Lower leg skin (tissue), 4 donors: ENCODE results near the gene AP1M1. TPM values are rescaled to one million over a fixed set of nuclear protein-coding genes. Genes with fewer than 3 reads are reported as not detected.

Experiments used
- DNase-seq, 2 donors: peaks; one replicate each; pipeline ENCODE4 v3.0.0-alpha.2; 2019; ENCODE audit warnings: low spot score in 2 of 2
- H3K4me3 ChIP-seq: fragments of 200-600 bp; sonication (generic); 2 replicates; pipeline ENCODE4 v1.5.1; 2017; ENCODE audit warnings: mild to moderate bottlenecking, low read depth; ENCODE audit not compliant: poor library complexity, severe bottlenecking
- POLR2A ChIP-seq, 2 donors: fragments of 450-650 bp; IDR thresholded peaks; one replicate each; pipeline ENCODE4 v1.6.1; 2016 to 2017; ENCODE audit warnings: antibody characterized with exemption in 2 of 2, mild to moderate bottlenecking in 1 of 2, moderate library complexity in 1 of 2
- WGBS, 2 donors: methylation state at CpG; one replicate each; pipeline ENCODE4 v1.1.5; 2018; 5-methylcytosine and 5-hydroxymethylcytosine counted together
- intact Hi-C: fragments of 100-400 bp; cut with DNase I; formaldehyde crosslinking; loops from one replicate; pipeline ENCODE4 v1.15.0; 2023; ENCODE audit warnings: low total_unique reads
- total RNA-seq, 4 donors: library from RNA; depleted of rRNA; stranded (reverse); fragments of >200 nt; gene quantifications; one replicate each; pipeline ENCODE4 v1.1.0, GENCODE V29; 2016
- TF ChIP-seq, protein P1 (sequence below), 3 donors: fragments of 450-650 bp; IDR thresholded peaks; one replicate each; pipeline ENCODE4 v1.5.1; 2016; ENCODE audit warnings: antibody characterized with exemption in 3 of 3, mild to moderate bottlenecking in 3 of 3, moderate library complexity in 2 of 3

AP1M1 gene
- total RNA-seq, 4 donors from 2014 or later: 47.2 to 66.9 (median 48.6) TPM

DNA sequence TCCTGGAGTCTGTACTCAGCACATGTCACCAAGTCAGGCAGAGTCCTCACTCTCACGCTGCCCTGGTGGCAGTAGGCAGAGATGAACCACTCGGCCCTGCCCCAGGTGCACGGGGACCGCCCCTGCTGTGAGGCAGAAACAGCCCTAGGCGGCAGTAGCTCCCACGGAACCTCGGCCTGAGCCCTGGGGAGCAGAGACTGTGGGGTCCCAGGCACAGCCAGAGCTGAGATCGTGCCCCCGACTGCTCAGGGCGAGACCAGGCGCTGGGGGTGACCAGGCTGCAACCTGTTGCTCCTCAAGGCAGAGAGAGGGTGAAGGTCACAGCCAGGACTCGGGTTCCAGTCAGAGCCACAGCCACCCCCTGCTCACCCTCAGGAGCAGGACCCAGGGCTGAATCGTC lies 34.9 kb downstream of the AP1M1 start:
- intact Hi-C loops: no loop called here
- DNase-seq: peak in 1 of 2 donors; percentile 61
- 91 to 92% methylated on average over 12 to 13 of the region's 13 CpGs for WGBS, 2 donors

GRCh38 chr19:16233081-16233776 lies 35.5 kb downstream of the AP1M1 start:
- TF ChIP-seq POLR2A (IDR thresholded peaks at IDR 0.05): no peak
- WGBS, 2 donors: 89 to 96% methylated on average over 19 of the region's 19 CpGs
- intact Hi-C loops: no loop called here
- DNase-seq: peak in 1 of 2 donors; percentile 78
- H3K4me3 ChIP-seq: no peak overlapping the region

More for the DNA sequence above, 34.9 kb downstream of the AP1M1 start:
- H3K4me3 ChIP-seq: no peak overlapping the region
- TF ChIP-seq POLR2A (IDR thresholded peaks at IDR 0.05): no peak
- TF ChIP-seq, protein P1, sequence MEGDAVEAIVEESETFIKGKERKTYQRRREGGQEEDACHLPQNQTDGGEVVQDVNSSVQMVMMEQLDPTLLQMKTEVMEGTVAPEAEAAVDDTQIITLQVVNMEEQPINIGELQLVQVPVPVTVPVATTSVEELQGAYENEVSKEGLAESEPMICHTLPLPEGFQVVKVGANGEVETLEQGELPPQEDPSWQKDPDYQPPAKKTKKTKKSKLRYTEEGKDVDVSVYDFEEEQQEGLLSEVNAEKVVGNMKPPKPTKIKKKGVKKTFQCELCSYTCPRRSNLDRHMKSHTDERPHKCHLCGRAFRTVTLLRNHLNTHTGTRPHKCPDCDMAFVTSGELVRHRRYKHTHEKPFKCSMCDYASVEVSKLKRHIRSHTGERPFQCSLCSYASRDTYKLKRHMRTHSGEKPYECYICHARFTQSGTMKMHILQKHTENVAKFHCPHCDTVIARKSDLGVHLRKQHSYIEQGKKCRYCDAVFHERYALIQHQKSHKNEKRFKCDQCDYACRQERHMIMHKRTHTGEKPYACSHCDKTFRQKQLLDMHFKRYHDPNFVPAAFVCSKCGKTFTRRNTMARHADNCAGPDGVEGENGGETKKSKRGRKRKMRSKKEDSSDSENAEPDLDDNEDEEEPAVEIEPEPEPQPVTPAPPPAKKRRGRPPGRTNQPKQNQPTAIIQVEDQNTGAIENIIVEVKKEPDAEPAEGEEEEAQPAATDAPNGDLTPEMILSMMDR (IDR thresholded peaks at IDR 0.05): no peak

DNA sequence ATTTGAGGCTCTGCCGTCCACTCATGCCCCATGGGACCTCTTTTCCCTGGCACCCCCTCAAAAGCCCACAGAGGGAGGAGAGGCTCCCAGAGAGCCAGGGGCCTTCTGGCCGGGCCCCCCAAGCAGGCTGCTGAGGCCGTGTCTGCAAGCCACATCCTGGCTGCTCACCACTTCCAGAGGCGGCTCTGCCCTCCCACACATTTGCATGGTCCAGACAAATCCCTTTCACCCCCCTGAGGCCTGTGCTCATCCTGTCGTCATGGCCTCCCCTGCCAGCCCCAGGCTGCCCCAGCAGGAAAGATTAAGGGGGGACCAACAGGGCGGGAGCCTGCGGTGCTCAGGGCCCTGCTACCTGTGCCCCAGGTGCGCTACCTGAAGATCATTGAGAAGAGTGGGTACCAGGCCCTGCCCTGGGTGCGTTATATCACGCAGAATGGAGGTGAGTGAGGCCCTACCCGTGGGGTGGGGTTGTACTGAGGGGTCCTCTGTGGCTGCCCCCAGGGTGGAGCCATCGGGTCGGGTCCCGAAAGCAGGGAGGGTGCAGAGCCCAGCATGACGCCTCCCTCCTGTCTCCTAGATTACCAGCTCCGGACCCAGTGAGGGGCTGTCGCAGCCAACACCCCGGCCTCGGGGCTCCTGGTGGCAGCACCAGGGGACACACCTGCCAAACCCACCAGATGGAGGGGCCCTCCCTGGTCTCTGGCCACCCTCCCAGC lies 36.3 kb downstream of the AP1M1 start:
- WGBS, 2 donors: 85 to 92% methylated on average over 18 to 19 of the region's 19 CpGs
- intact Hi-C loops: no loop called here
- DNase-seq: peak in 1 of 2 donors; percentile 77
- TF ChIP-seq POLR2A (IDR thresholded peaks at IDR 0.05): no peak
- TF ChIP-seq, protein P1 (IDR thresholded peaks at IDR 0.05): no peak
- no peak overlapping the region for H3K4me3 ChIP-seq

DNA sequence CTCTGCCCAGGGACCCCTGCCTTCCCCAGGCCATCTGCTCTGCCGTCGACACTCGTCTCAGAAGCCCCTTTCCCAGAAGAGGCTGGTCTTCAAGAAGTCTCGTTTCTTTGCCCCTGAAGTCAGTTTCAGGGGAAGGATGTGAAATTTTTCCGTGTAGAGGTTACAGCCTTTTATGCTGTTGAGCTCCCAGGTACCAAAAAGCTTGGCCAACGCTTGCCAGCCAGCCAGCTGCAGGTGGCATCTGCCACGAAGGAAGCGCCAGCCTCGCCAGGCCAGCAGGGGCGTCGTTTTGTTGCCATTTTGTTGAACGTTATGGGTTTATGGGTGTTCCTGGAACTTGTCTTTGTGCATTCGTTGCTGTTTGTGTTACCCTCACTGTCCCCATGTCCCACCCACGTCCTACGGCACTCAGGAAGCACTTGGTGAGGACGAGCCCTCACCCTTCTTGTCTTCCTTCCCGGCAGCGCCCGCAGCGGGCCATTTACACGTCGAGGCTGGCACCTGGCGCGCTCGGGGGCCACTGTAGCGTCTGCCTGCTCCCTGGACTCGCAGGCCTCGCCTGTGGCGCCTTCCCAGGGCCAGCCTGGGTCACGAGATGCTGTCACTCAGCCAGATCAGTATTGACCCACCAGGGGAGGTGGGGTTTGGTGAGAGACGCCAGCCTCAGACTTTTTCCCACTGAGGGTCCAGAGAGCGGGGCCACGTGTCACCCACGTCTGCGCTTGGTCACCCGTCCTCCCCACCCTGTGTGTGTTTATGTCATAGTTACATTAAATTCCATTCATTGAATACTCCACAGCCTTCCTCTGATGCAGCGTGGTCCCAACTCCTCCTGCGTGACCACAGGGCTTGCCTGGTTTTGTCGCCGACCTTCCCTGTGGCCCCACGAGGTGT lies 37.1 kb downstream of the AP1M1 start:
- no peak for TF ChIP-seq POLR2A (IDR thresholded peaks at IDR 0.05)
- TF ChIP-seq, protein P1 (IDR thresholded peaks at IDR 0.05): no peak
- WGBS, 2 donors: 93% methylated on average over 41 of the region's 41 CpGs
- peak in 1 of 2 donors; percentile 77 for DNase-seq
- H3K4me3 ChIP-seq: no peak overlapping the region
- intact Hi-C loops: no loop called here

DNA sequence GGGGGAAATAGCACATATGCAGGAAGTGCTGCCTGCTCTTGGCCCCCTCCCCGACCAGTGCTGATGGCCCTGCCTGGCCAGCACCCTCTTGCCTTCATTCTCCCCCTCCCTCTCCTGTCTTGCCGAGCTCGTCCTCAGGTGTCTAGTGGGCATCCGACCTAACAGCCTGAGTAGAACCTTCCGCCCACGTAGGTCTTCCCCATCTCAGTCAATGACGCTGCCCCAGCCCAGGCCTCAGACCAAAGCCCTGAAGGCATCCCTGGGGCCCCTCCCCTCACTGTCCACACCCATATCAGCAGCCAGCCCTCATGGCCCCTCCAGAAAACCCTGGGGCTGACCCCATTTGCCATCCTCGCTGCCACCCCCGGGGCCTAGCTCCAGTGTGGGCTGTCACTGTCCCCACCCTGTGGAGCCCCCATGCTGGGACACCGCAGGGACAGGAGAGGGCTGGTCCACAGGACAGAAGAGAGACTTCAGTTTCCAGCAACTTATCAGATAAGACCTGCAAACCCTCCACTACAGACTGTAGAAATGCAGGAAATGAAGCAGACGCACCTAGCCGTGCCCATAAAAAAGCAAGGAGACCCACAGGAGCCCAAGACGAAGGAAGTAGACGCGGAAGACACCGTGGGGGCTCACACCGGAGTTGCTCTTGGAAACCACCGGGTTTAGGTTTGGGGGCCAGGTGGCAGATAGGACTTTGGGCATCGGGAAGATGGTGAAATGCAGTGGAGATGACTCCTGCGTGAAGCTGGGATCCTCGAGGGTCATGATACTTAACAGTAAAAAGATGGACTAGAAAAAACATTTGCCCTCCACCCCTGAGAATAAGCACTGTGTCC lies 38.3 kb downstream of the AP1M1 start:
- WGBS, 2 donors: 88 to 93% methylated on average over 21 of the region's 21 CpGs
- intact Hi-C loops: no loop called here
- DNase-seq: peak in 1 of 2 donors; percentile 82
- TF ChIP-seq POLR2A (IDR thresholded peaks at IDR 0.05): no peak
- TF ChIP-seq, protein P1 (IDR thresholded peaks at IDR 0.05): no peak
- H3K4me3 ChIP-seq: no peak overlapping the region
